GM15510 (cell line): ENCODE data around the gene SLC17A3.

Source experiments
- POLR2A ChIP-seq: IDR thresholded peaks from 3 replicates; pipeline ENCODE4 v1.6.1; 2011; ENCODE audit warnings: borderline replicate concordance; ENCODE audit not compliant: insufficient read length; ENCODE audit errors: extremely low read depth

The SLC17A3 gene

GRCh38 chr6:25832307-25832662 is 41.8 kb downstream of the SLC17A3 start:
- TF ChIP-seq POLR2A: no peak

- TF ChIP-seq POLR2A: no peak
These were observed 42.3 kb downstream of the SLC17A3 start, which contains the start of gene SLC17A1 for GRCh38 chr6:25831532-25832306. Gene SLC17A1, minus strand, starts transcription at chr6:25832052. Its CDS starts 1,495 bp downstream, at chr6:25830557.

GRCh38 chr6:25830458-25830857 is 43.6 kb downstream of the SLC17A3 start:
- no peak for TF ChIP-seq POLR2A

GRCh38 chr6:25829375-25829774 is 44.7 kb downstream of the SLC17A3 start:
- TF ChIP-seq POLR2A: no peak

- TF ChIP-seq POLR2A: no peak
These were observed 52.7 kb downstream of the SLC17A3 start for GRCh38 chr6:25821341-25821740.

GRCh38 chr6:25816252-25816651 is 57.8 kb downstream of the SLC17A3 start:
- TF ChIP-seq POLR2A: no peak

GRCh38 chr6:25815194-25815593 is 58.8 kb downstream of the SLC17A3 start:
- no peak for TF ChIP-seq POLR2A

- TF ChIP-seq POLR2A: no peak
These were observed 69.2 kb downstream of the SLC17A3 start for GRCh38 chr6:25804804-25805203.

- TF ChIP-seq POLR2A: no peak
These were observed 72.6 kb downstream of the SLC17A3 start for GRCh38 chr6:25801436-25801835.
